B cell (primary cell): ENCODE measurements around the gene TRMT11. TPM values are rescaled to one million over a fixed set of nuclear protein-coding genes. Genes with fewer than 3 reads are reported as not detected.

ENCODE experiments used
- ATAC-seq: fragments of 200-7000 bp; cut with Tn5 transposase; one replicate; pipeline ENCODE4 v1.10.0; 2021; ENCODE audit warnings: low read depth, mild to moderate bottlenecking, moderate number of reproducible peaks, moderate library complexity
- CTCF ChIA-PET: fragments of 350-600 bp; sonication (Branson Sonifier 250); formaldehyde crosslinking; loops from one replicate; lab custom pipeline; 2021; ENCODE audit warnings: antibody characterized with exemption, inconsistent platforms; lab: Charles Lee
- POLR2A ChIA-PET: fragments of 350-600 bp; sonication (Branson Sonifier 250); formaldehyde crosslinking; loops from one replicate; lab custom pipeline; 2021; ENCODE audit warnings: antibody characterized with exemption; lab: Charles Lee
- DNase-seq: peaks from one replicate; pipeline ENCODE4 v3.0.0; 2013
- H2AFZ ChIP-seq: 2 replicates; pipeline ENCODE4 v1.6.1; 2012; ENCODE audit warnings: mild to moderate bottlenecking, low read depth, low read length; ENCODE audit not compliant: insufficient read depth, poor library complexity, severe bottlenecking
- H3K27ac ChIP-seq, 2 donors: 1 replicate in 1 of 2; 2 replicates in 1 of 2; pipeline ENCODE4 v1.5.1; 2012 to 2013; ENCODE audit warnings: low read length in 2 of 2, mild to moderate bottlenecking in 2 of 2, moderate library complexity in 1 of 2
- H3K27me3 ChIP-seq, 4 experiments: fragments of 200-600 bp in 1 of 4; sonication (generic) in 1 of 4; replicated peaks in 1 of 4; 1 replicate in 2 of 4; 2 replicates in 2 of 4; pipeline versions ENCODE4 v1.6.1 to v1.7.0; 2013 to 2016; ENCODE audit warnings: low read length in 3 of 4, mild to moderate bottlenecking in 2 of 4, mixed read lengths in 1 of 4, moderate library complexity in 1 of 4; ENCODE audit not compliant: insufficient read depth in 4 of 4, control insufficient read depth in 3 of 4; ENCODE audit errors: control extremely low read depth in 1 of 4
- H3K36me3 ChIP-seq, 2 experiments: replicated peaks in 1 of 2; 1 replicate in 1 of 2; 2 replicates in 1 of 2; pipeline versions ENCODE4 v1.6.1 to v1.7.1; 2013; ENCODE audit warnings: low read length in 1 of 2; ENCODE audit not compliant: insufficient read depth in 2 of 2, control insufficient read depth in 1 of 2; ENCODE audit errors: control extremely low read depth in 1 of 2, extremely low read depth in 1 of 2
- H3K4me1 ChIP-seq, 2 donors: fragments of 200-600 bp in 1 of 2; sonication (generic) in 1 of 2; 1 replicate in 1 of 2; 2 replicates in 1 of 2; pipeline versions ENCODE4 v1.5.1 to v1.6.1; 2013 to 2017; ENCODE audit warnings: low read length in 2 of 2; ENCODE audit not compliant: control insufficient read depth in 2 of 2, insufficient read depth in 2 of 2
- H3K4me2 ChIP-seq: replicated peaks from 2 replicates; pipeline ENCODE3; 2012; ENCODE audit warnings: mild to moderate bottlenecking, low read depth, low read length; ENCODE audit not compliant: poor library complexity, severe bottlenecking
- H3K4me3 ChIP-seq, 5 experiments: fragments of 200-600 bp in 1 of 5; sonication (generic) in 1 of 5; 1 replicate in 3 of 5; 2 replicates in 2 of 5; pipeline versions ENCODE4 v1.5.1 to v1.7.0; 2011 to 2016; ENCODE audit warnings: low read length in 4 of 5, mild to moderate bottlenecking in 4 of 5, low read depth in 2 of 5, control low read depth in 1 of 5, moderate library complexity in 1 of 5; ENCODE audit not compliant: insufficient read depth in 1 of 5; ENCODE audit errors: control extremely low read depth in 1 of 5, extremely low read depth in 1 of 5
- H3K79me2 ChIP-seq: fragments of 200-600 bp; sonication (generic); one replicate; pipeline ENCODE4 v1.6.0; 2016; ENCODE audit warnings: low read length; ENCODE audit not compliant: control insufficient read depth, insufficient read depth
- H3K9ac ChIP-seq: fragments of 200-600 bp; sonication (generic); 2 replicates; pipeline ENCODE4 v1.6.1; 2017; ENCODE audit warnings: mild to moderate bottlenecking, low read length, moderate library complexity
- H3K9me3 ChIP-seq, 3 donors: one replicate each; pipeline versions ENCODE4 v1.6.1 to v1.7.1; 2013; ENCODE audit warnings: low read length in 2 of 3; ENCODE audit not compliant: control insufficient read depth in 2 of 3, insufficient read depth in 1 of 3; ENCODE audit errors: control extremely low read depth in 1 of 3
- H4K20me1 ChIP-seq: 2 replicates; pipeline ENCODE4 v1.6.0; 2012; ENCODE audit warnings: mild to moderate bottlenecking, low read length; ENCODE audit not compliant: insufficient read depth, control insufficient read depth, poor library complexity, severe bottlenecking
- H3K27ac Mint-ChIP-seq: one replicate; pipeline ENCODE4 v1.8.0; 2021; ENCODE audit warnings: mixed read lengths
- H3K27me3 Mint-ChIP-seq: one replicate; pipeline ENCODE4 v1.8.0; 2021; ENCODE audit warnings: mixed read lengths
- H3K4me1 Mint-ChIP-seq: one replicate; pipeline ENCODE4 v1.8.0; 2021; ENCODE audit warnings: mixed read lengths
- H3K4me3 Mint-ChIP-seq: one replicate; pipeline ENCODE4 v1.8.0; 2021; ENCODE audit warnings: mixed read lengths
- H3K9me3 Mint-ChIP-seq: one replicate; pipeline ENCODE4 v1.8.0; 2022; ENCODE audit warnings: mixed read lengths; ENCODE audit not compliant: insufficient read depth
- CTCF ChIP-seq: fragments of 200-600 bp; IDR thresholded peaks from one replicate; pipeline ENCODE4 v1.8.0; 2022; ENCODE audit warnings: antibody characterized with exemption, mild to moderate bottlenecking
- EZH2 ChIP-seq: IDR thresholded peaks from 2 replicates; pipeline ENCODE4 v1.6.1; 2012; ENCODE audit warnings: borderline replicate concordance, low read depth, mild to moderate bottlenecking, moderate library complexity, low read length; ENCODE audit not compliant: insufficient read depth, poor library complexity, severe bottlenecking
- WGBS: methylation state at CpG from one replicate; pipeline ENCODE4 v1.1.5; 2013; ENCODE audit warnings: missing lambda C conversion rate; ENCODE audit not compliant: insufficient coverage; 5-methylcytosine and 5-hydroxymethylcytosine counted together
- intact Hi-C: fragments of 100-400 bp; cut with micrococcal nuclease; formaldehyde crosslinking; loops from one replicate; pipeline ENCODE4 v1.10.0; 2022
- polyA plus RNA-seq: library from polyadenylated mRNA; depleted of rRNA; stranded (reverse); fragments of >200 nt; gene quantifications from 2 replicates; pipeline ENCODE4 v1.2.3, GENCODE V29; 2012
- total RNA-seq, 2 donors: library from RNA; stranded (reverse); fragments of 120-200 nt in 1 of 2; gene quantifications; 1 replicate in 1 of 2; 2 replicates in 1 of 2; pipeline versions ENCODE4 v1.2.3 to v1.2.4, GENCODE V29; 2013 to 2022

The TRMT11 gene
- total and polyA plus RNA-seq, 2 donors (not counting 1 experiment from before 2014, with no cell fraction given), result 12.1 to 30.4 TPM

- Histone ChIP-seq H3K27me3 (no peaks in the 10 kb centered on the region), H3K36me3 (no peaks in the 10 kb centered on the region), H3K9ac (peak overlapping the region; percentile 98), H3K4me2 (peak overlapping the region; percentile 77), H3K4me3 (peak overlapping the region in 1 of 5 experiments; percentile 94), H3K27ac (peak overlapping the region in 1 of 2 donors; percentile 86), H3K9me3 (no peaks in the 10 kb centered on the region), H3K4me1 (peaks cover 10 to 12% of the 10 kb centered on the region in 2 donors), H4K20me1 (no peaks in the 10 kb centered on the region), H2AFZ (peak overlapping the region; percentile 99), H3K79me2 (peaks cover 5% of the 10 kb centered on the region)
- intact Hi-C loops, result loop anchor here (5.0 kb wide), 1 partner anchor 673 kb away; no protein-coding TSS in a partner anchor
- TF ChIP-seq CTCF, result no peak
- no peak for TF ChIP-seq EZH2
- H3K27ac Mint-ChIP-seq, result no peak overlapping the region
- no peak for DNase-seq
- peaks cover 5% of the 10 kb centered on the region for H3K4me1 Mint-ChIP-seq
- WGBS, result 28% methylated on average over 2 of the region's 4 CpGs
- no peaks in the 10 kb centered on the region for H3K9me3 Mint-ChIP-seq
- no peaks in the 10 kb centered on the region for H3K27me3 Mint-ChIP-seq
- POLR2A ChIA-PET, result interaction anchor here (2.0 to 2.4 kb wide), 2 partner anchors 29 to 195 kb away, joined by 6 to 12 read pairs; partner anchors contain the start of genes HINT3 and NCOA7
- CTCF ChIA-PET, result interaction anchor here (1.2 to 2.2 kb wide), 8 partner anchors 9 to 671 kb away, joined by 5 to 20 read pairs (median 7); partner anchors contain the start of gene NCOA7
- ATAC-seq, result no peak
- peak overlapping the region; percentile 35 for H3K4me3 Mint-ChIP-seq
Measured at GRCh38 chr6:125985522-125985921, 818 bp upstream of the TRMT11 start.

GRCh38 chr6:125985979-125986300 lies 400 bp upstream of the TRMT11 start:
- ATAC-seq (no peak), DNase-seq (no peak)
- Histone ChIP-seq H3K9me3 (no peaks in the 10 kb centered on the region), H3K4me3 (peak overlapping the region; percentile 78 to 94 (median 89)), H3K4me2 (peak overlapping the region; percentile 77), H3K79me2 (peaks cover 5% of the 10 kb centered on the region), H3K9ac (peak overlapping the region; percentile 98), H3K27me3 (no peaks in the 10 kb centered on the region), H2AFZ (peak overlapping the region; percentile 99), H3K36me3 (no peaks in the 10 kb centered on the region), H4K20me1 (no peaks in the 10 kb centered on the region), H3K27ac (peak overlapping the region; percentile 77 to 86), H3K4me1 (peaks cover 10 to 12% of the 10 kb centered on the region in 2 donors)
- Mint-ChIP-seq H3K27me3 (no peaks in the 10 kb centered on the region), H3K27ac (no peak overlapping the region), H3K9me3 (no peaks in the 10 kb centered on the region), H3K4me1 (peaks cover 5% of the 10 kb centered on the region), H3K4me3 (no peak overlapping the region)
- CTCF ChIA-PET, result interaction anchor here (0.6 to 2.2 kb wide), 11 partner anchors 9 to 672 kb away, joined by 3 to 20 read pairs (median 6); partner anchors contain the start of gene NCOA7
- WGBS, result no CpG with 5 or more reads among the region's 3 CpGs
- POLR2A ChIA-PET, result interaction anchor here (1.1 to 2.4 kb wide), 4 partner anchors 15 to 196 kb away, joined by 3 to 12 read pairs (median 4); partner anchors contain the start of genes HINT3 and NCOA7
- intact Hi-C loops, result loop anchor here (1.0 to 5.0 kb wide), 3 partner anchors 10 to 674 kb away; partner anchors contain the start of gene HINT3
- TF ChIP-seq EZH2 (no peak), CTCF (no peak)
